NCI-H2081 treated with DMSO at 0.1 percent for 48 hours (cell line): ENCODE data around the gene DDI2.

ENCODE experiments used
- DNase-seq: peaks from one replicate; lab custom pipeline; 2025; lab: John Stamatoyannopoulos, UW

The DDI2 gene

GRCh38 chr1:15605398-15606383, 11.6 kb upstream of the DDI2 start:
- DNase-seq: no peak

DNA sequence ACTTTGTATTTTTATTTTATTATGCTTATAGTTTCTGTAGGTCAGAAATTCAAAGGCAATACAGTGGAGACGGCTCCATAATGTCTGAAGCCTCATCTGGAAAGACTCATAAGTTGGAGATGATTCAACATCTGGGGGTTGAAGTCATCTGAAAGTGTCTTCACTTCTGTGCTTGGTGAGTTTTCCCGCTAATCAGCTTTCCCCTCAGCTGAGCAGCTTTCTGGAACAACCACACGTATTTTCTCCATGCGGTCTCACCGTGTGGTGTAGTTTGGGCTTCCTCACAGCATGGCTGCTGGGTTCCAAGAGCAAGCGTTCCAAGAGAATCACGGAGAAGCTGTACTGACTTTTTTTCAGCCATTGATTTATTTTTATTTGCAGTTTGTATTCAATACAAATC, 7.6 kb upstream of the DDI2 start:
- DNase-seq: no peak

- no peak for DNase-seq
Observed at GRCh38 chr1:15610167-15610566, 7.1 kb upstream of the DDI2 start.

DNA sequence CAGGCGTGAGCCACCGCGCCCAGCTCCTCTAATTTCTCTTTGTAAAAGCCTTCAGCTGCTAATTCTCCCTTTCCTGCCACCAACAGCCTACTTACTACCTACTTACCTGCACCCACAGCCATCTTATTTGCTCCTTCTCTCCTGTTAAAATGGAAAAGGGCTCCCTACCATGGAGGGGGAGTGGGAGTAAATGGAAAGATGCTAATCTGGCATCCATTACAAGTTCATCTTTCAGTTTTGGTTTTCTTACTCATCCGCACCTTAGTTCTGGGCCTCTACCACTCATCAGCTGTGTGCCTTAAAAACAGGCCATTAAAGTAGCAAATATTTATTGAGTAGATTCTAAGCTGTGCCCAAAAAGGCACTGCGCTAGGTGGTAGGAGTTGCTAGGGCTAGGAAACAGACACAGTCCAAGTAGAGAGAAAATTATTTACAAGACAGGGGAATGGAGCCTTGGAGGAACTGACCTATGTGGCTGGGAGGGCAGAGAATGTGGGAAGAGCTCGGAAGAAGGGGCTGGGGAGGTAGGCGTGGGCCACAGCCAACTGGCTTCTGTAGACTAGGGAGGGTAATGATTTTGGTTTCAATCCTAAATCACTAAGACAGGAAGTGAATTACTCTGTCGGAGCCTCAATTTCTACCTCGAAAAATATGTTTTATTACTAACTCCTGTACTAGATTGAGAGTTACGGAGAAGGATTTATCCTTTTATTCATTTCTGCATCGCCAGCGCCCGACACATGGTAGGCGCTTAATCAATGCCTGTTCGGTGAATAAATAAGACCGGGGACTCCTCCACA, 685 bp upstream of the DDI2 start:
- DNase-seq: no peak

DNA sequence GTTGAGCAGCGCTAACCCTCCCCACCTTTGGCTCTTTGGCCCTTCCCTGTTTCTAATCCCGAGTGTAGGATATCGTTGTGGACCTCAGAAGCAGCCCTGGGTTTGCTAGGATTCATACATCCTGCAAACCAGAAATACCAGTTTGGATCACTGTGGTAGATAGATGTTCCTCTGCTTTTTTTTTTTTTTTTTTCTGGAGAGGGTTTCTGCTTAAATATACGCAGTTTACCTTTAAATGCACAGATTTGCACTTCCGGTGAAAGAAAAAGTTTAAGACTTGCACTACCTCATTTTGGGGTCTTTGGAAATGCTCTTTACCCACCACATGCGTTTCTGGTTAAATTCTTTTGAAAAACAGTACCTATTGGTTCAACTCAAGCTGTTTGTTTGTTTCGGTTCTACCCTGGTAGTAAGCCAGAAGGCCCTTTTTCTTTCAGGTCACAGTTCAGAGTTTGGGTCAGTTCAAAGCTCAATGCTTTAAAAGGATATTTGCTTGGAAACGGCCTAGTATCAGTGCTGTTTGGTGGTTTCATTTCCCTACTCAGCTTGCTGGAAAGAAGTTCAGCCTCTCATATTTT, 908 bp downstream of the DDI2 start:
- no peak for DNase-seq

- no peak for DNase-seq
Observed at GRCh38 chr1:15618655-15619525, 1.6 kb downstream of the DDI2 start.

- no peak for DNase-seq
Observed at GRCh38 chr1:15620155-15620545, 2.9 kb downstream of the DDI2 start.

DNA sequence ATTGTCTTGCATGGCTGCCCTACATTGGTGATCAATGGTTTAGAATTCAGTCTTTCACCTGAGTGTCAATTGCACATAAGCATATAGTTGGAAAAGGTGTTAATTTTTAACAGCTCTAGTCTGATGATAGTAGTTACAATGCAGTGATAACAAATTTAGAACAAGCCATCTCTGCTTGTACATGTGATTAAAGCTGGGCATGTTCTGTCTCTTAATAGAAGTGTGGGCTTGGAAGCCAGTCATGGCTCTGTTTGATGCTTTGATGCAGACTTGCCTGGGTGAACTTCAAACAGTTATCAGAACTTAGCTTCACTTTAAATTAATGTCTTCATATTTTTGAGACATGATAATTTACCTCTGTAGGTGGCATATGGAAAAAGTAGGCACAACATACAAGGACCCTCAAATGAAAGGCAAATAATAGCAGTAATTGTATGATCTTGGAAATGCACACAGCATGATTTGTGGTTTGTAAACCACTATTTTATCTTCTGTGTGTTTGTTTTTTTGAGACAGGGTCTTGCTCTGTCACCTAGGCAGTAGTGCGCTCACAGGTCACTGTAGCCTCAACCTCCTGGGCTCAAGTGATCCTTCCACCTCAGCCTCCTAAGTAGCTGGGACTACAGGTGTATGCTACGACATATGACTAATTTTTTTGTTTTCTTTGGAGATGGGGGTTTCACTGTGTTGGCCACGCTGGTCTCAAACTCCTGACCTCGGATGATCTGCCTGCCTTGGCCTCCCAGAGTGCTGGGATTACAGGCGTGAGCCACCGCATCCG, 3.8 kb downstream of the DDI2 start:
- no peak for DNase-seq

DNA sequence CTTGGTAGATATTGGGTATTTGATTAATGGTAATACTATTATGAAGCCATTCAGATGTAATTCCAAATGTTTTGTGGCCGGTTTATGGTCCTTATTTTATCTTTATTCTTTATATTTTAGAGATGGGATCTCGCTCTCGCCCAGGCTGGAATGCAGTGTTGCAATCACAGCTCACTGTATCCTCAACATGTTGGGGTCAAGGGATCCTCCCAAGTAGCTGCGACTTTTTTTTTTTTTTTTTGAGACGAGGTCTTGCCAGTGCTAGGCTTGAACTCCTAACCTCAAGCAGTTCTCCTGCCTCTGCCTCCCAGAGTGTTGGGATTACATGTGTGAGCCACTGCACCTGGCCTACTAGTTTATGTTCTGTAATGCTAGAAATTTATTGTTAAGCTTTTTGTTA, 4.7 kb downstream of the DDI2 start:
- no peak for DNase-seq

- no peak for DNase-seq
Observed at GRCh38 chr1:15622712-15623373, 5.6 kb downstream of the DDI2 start.

GRCh38 chr1:15623435-15623834, 6.2 kb downstream of the DDI2 start:
- DNase-seq: no peak

GRCh38 chr1:15624133-15624714, 7.0 kb downstream of the DDI2 start:
- no peak for DNase-seq

- DNase-seq: no peak
Observed at GRCh38 chr1:15625056-15625917, 8.0 kb downstream of the DDI2 start.

GRCh38 chr1:15626269-15626950, 9.2 kb downstream of the DDI2 start:
- no peak for DNase-seq

DNA sequence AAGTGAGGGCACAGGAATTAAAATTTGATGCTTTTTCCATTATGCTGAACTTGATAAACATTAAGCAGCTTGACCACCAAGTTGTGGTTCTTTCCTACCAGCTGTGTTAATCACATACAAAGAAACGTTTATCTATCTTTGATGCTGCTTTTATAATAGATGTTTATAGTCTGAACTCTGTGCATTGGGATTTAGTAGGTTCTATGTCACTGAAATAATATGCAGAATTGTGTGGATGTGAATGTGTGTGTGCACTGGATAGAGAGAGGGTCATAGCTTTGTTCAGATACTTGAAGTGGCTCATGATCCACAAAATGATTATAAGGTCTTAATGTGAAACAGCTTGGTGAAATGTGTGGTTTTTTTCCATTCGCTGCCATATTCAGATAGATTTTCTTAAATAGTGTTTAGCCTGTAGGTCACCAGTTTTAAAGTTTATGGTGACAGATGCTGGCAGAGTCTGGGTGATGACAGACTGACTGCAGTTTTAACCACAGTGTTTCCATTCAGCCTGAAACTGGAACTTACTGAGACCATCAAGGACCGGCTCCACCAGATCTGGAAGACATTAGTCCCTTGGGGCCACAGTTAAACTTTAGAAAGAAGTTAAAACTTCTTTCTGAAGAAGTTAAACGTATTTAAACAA, 10.2 kb downstream of the DDI2 start:
- no peak for DNase-seq

DNA sequence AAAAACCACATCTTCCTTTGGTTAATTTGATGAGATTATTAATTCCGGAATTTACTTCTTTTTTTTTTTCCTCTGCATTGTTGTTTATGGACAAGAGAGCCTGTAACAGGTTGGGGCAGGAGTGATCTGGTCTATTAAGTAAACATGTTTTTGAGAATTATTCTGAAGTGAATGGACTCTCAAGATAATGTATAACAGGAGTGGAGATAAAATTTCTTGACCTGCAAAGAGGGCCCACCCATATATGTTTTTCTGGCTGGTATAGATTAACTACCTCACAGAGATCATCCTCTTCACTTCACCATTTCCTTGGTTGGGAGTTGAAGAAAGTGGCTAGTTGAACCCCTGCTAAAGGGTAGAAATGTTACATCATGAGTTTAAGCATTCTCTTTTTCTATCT, 10.7 kb downstream of the DDI2 start:
- DNase-seq: no peak

DNA sequence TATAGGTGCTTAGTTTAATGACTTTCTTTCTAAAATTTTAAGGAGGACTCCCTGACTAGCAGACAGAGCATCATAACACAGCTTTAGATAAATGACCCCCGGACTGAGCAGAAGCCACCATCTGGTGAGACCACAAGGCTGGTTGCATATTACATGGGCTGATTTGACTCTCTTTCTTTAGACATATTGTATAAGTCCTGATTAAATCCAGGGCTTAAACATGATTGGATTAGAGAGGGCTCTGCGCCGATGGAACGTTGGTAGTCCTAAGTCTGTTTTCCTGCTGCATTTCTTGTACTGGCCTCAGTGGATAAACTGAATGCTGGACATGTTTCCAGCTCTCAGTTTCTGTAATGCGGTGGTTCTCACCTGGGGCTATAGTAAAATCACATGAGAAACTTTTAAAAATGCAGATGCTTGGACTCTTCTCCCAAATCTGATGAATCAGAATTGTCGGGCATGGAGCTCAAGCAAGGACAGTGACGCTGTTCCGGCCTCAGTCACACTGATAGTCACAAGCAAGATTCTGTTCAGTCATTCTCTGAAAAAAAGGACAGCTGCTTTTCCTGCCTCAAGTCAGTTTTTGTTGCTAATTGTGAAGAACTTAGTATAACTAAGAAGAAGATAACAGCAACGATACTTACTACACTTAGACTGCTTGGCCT, 16.6 kb downstream of the DDI2 start:
- DNase-seq: no peak
